ENCODE measurements around the gene NXPE3. TPM values are rescaled to one million over a fixed set of nuclear protein-coding genes. Genes with fewer than 3 reads are reported as not detected.

The NXPE3 gene
- total RNA-seq, 1 donor, result 11.2 TPM

GRCh38 chr3:101779822-101780381, 891 bp downstream of the NXPE3 start:
- peak overlapping the region; percentile 27 for H3K27ac ChIP-seq (ENCODE audit: low read depth, low read length)
- no peak for TF ChIP-seq CTCF (IDR thresholded peaks at IDR 0.05; ENCODE audit: extremely low read depth, low read depth, low read length)
- H3K9me3 ChIP-seq (ENCODE audit: low read depth, low read length), result no peaks in the 10 kb centered on the region
- peaks cover 22% of the 10 kb centered on the region for H3K79me2 ChIP-seq (ENCODE audit: insufficient read depth, low read length)
- DNase-seq (ENCODE audit: insufficient read length, low spot score, missing footprints), result no peak
- H3K27me3 ChIP-seq (ENCODE audit: insufficient read depth, low read length), result no peaks in the 10 kb centered on the region
- H3K4me3 ChIP-seq (ENCODE audit: insufficient read depth, low read length), result peak overlapping the region; percentile 92
- no peaks in the 10 kb centered on the region for H4K20me1 ChIP-seq (ENCODE audit: insufficient read depth, low read length)
- peaks cover 30% of the 10 kb centered on the region for H3K4me1 ChIP-seq (ENCODE audit: insufficient read depth, low read length)
- H3K36me3 ChIP-seq (ENCODE audit: insufficient read depth, low read length), result peaks cover 19% of the 10 kb centered on the region
- H3K4me2 ChIP-seq (ENCODE audit: insufficient read depth, low read length), result peak overlapping the region; percentile 98
- H2AFZ ChIP-seq (ENCODE audit: low read length), result peak overlapping the region; percentile 99

- Histone ChIP-seq H3K4me1 (ENCODE audit: insufficient read depth, low read length) (peaks cover 30% of the 10 kb centered on the region), H3K27me3 (ENCODE audit: insufficient read depth, low read length) (no peaks in the 10 kb centered on the region), H3K79me2 (ENCODE audit: insufficient read depth, low read length) (peaks cover 22% of the 10 kb centered on the region), H3K9me3 (ENCODE audit: low read depth, low read length) (no peaks in the 10 kb centered on the region), H2AFZ (ENCODE audit: low read length) (no peak overlapping the region), H3K4me2 (ENCODE audit: insufficient read depth, low read length) (peak overlapping the region; percentile 98), H4K20me1 (ENCODE audit: insufficient read depth, low read length) (no peaks in the 10 kb centered on the region), H3K27ac (ENCODE audit: low read depth, low read length) (peak overlapping the region; percentile 27), H3K4me3 (ENCODE audit: insufficient read depth, low read length) (peak overlapping the region; percentile 92), H3K36me3 (ENCODE audit: insufficient read depth, low read length) (peaks cover 26% of the 10 kb centered on the region)
- peak; percentile 87 for DNase-seq (ENCODE audit: insufficient read length, low spot score, missing footprints)
- no peak for TF ChIP-seq CTCF (IDR thresholded peaks at IDR 0.05; ENCODE audit: extremely low read depth, low read depth, low read length)
Observed at GRCh38 chr3:101780661-101781060, 1.6 kb downstream of the NXPE3 start.

- Histone ChIP-seq H3K27ac (ENCODE audit: low read depth, low read length) (peak overlapping the region; percentile 27), H3K4me3 (ENCODE audit: insufficient read depth, low read length) (peak overlapping the region; percentile 39), H3K9me3 (ENCODE audit: low read depth, low read length) (no peaks in the 10 kb centered on the region), H3K79me2 (ENCODE audit: insufficient read depth, low read length) (peaks cover 22% of the 10 kb centered on the region), H3K36me3 (ENCODE audit: insufficient read depth, low read length) (peaks cover 31% of the 10 kb centered on the region), H4K20me1 (ENCODE audit: insufficient read depth, low read length) (no peaks in the 10 kb centered on the region), H3K4me1 (ENCODE audit: insufficient read depth, low read length) (peaks cover 30% of the 10 kb centered on the region), H3K4me2 (ENCODE audit: insufficient read depth, low read length) (peak overlapping the region; percentile 98), H2AFZ (ENCODE audit: low read length) (no peak overlapping the region), H3K27me3 (ENCODE audit: insufficient read depth, low read length) (no peaks in the 10 kb centered on the region)
- no peak for DNase-seq (ENCODE audit: insufficient read length, low spot score, missing footprints)
- no peak for TF ChIP-seq CTCF (IDR thresholded peaks at IDR 0.05; ENCODE audit: extremely low read depth, low read depth, low read length)
Observed at GRCh38 chr3:101781166-101781565, 2.2 kb downstream of the NXPE3 start.

GRCh38 chr3:101784855-101785613, 6.0 kb downstream of the NXPE3 start:
- no peaks in the 10 kb centered on the region for H4K20me1 ChIP-seq (ENCODE audit: insufficient read depth, low read length)
- TF ChIP-seq CTCF (IDR thresholded peaks at IDR 0.05; ENCODE audit: extremely low read depth, low read depth, low read length), result no peak
- H3K36me3 ChIP-seq (ENCODE audit: insufficient read depth, low read length), result peaks cover 50% of the 10 kb centered on the region
- H2AFZ ChIP-seq (ENCODE audit: low read length), result no peak overlapping the region
- DNase-seq (ENCODE audit: insufficient read length, low spot score, missing footprints), result no peak
- H3K27me3 ChIP-seq (ENCODE audit: insufficient read depth, low read length), result no peaks in the 10 kb centered on the region
- peaks cover 19% of the 10 kb centered on the region for H3K4me1 ChIP-seq (ENCODE audit: insufficient read depth, low read length)
- H3K4me3 ChIP-seq (ENCODE audit: insufficient read depth, low read length), result no peak overlapping the region
- H3K9me3 ChIP-seq (ENCODE audit: low read depth, low read length), result no peaks in the 10 kb centered on the region
- no peak overlapping the region for H3K27ac ChIP-seq (ENCODE audit: low read depth, low read length)
- no peak overlapping the region for H3K4me2 ChIP-seq (ENCODE audit: insufficient read depth, low read length)
- peaks cover 13% of the 10 kb centered on the region for H3K79me2 ChIP-seq (ENCODE audit: insufficient read depth, low read length)
